ENCODE measurements around the gene CRADD.
A peak's percentile ranks its signal among the peaks of the same experiment; 100 is the strongest.
"Not testable (repeated sequence)": the region's sequence is repeated elsewhere in the genome, so short reads cannot be mapped to it uniquely, and the experiment has no call there.

CRADD gene

DNA sequence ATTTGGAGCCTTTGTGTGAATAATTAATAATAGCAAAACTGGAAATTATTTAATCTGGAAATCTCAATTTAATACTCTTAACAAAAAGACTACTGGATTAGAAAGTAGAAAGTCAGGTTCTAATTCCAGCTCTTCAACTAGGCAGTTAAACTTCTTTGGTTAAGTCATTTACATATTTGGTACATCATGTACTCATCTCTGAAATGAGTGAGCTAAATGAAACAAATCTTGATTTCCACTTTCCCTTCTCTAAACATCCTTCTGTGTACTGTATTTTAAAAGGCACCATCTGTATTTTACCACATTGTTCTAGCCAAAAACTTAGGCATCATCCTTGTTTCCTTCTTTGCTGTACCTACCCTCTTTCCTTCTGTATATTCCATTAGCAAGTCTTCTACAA is 26.9 kb downstream of the CRADD start:
- DNase-seq (ENCODE audit: low read depth, low spot score): no peak
- no peak overlapping the region for H3K27ac ChIP-seq

- DNase-seq (ENCODE audit: low read depth, low spot score): no peak
- no peak overlapping the region for H3K27ac ChIP-seq
Measured at GRCh38 chr12:93704625-93705024, 27.4 kb downstream of the CRADD start.

DNA sequence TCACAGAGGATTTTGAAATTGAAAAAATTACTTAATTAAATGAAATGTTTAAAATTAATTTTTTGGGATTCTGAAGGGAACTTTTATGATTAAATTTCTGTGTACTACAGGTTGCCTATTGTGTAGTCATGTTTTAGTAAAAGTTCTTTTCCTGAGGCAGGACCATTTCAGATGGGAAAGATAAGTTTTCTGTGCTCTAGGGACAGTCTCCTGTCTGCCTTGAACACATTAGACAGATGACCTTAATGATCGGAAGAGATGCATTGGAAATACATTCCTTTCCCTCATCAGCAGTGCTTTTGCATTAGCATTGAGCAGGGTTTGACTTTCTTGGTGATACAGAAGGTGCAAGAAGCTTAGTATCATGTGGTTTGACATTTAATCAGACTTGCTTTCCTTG is 28.1 kb downstream of the CRADD start:
- no peak for DNase-seq (ENCODE audit: low read depth, low spot score)
- H3K27ac ChIP-seq: no peak overlapping the region

DNA sequence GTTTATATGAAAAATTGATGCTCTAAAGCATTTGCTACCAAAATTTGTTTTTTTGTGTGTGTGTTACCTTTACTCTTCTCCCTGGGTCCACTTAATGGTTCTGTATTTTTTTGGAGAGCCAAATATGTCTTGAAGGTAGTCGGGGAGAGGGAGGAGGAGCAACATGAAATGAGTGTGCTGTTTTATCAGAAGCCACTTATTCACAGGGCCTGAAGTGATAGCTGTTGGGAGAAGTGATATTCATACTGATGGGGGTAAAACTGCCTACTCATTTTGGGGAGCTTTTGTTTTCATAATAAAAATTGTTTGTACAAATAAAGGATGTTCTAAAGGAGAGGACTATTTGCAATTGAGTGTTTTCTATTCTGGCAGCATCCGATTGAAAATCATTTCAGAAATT is 29.2 kb downstream of the CRADD start:
- DNase-seq (ENCODE audit: low read depth, low spot score): no peak
- no peak overlapping the region for H3K27ac ChIP-seq

DNA sequence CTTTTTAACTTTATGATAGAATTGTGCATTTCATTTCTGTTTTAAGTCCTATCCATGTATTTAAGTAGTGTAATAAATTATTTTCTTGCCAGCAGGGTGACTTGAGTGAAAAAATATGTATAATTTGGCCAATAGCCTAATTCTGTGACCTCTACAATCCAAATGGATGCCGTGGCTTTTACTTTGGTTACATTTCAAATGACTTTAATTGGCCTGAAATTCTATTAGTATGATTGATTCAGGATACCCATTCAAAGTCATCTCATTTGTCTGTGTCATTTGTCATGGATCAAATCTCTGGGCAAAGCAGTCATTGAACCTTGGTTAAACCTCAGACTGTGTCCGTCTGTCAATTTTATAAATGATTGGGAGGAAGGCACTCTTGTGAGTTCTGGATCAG is 29.6 kb downstream of the CRADD start:
- no peak overlapping the region for H3K27ac ChIP-seq
- no peak for DNase-seq (ENCODE audit: low read depth, low spot score)

DNA sequence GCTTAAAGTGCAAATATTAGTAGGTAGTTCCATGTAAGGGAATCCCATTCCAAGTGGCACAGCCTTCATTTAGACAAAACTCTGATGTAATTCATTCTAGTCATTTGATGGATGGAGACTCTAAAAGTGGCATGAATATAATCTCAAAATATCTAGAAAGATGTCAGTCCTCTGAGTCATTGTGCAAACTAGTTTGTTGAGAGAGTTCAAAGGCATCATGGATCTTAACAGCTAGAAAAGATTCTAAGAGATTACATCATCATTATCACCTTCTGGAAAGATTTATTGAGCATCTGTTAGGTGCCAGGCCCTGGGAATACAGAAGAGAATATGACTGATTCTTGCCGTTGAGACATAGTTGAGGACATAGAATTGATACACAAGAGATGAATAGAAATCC is 30.7 kb downstream of the CRADD start:
- H3K27ac ChIP-seq: no peak overlapping the region
- DNase-seq (ENCODE audit: low read depth, low spot score): peak; percentile 68

DNA sequence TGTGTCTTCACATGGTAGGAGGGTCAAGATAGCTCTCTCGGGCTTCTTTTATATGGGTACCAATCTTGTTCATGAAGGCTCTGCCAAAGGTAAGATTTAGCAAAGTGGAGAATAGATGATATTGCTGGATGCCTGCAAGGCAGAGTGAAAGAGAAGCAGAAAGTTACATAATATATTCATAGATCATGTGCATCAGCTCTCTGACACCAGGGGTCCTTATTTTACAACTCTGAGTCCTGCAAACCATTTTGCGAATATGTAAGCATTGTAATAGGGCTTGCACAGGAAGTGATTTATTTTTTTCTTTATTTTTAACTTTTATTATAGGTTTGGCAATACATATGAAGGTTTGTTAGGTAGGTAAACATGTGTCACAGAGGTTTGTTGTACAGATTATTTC is 31.8 kb downstream of the CRADD start:
- no peak for DNase-seq (ENCODE audit: low read depth, low spot score)
- no peak overlapping the region for H3K27ac ChIP-seq

DNA sequence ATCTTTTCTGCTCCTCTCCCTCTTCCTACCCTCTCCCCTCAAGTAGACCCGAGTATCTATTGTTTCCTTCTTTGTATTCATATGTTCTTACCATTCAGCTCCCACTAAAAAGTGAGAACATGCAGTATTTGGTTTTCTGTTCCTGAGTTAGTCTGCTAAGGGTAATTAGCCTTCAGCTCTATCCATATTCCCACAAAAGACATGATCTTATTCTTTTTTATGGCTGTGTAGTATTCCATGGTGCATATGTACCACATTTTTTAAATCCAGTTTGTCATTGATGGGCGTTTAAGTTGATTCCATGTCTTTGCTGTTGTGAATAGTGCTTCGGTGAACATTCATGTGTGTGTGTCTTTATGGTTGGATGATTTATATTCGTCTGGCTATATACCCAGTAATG is 32.2 kb downstream of the CRADD start:
- no peak for DNase-seq (ENCODE audit: low read depth, low spot score)

DNA sequence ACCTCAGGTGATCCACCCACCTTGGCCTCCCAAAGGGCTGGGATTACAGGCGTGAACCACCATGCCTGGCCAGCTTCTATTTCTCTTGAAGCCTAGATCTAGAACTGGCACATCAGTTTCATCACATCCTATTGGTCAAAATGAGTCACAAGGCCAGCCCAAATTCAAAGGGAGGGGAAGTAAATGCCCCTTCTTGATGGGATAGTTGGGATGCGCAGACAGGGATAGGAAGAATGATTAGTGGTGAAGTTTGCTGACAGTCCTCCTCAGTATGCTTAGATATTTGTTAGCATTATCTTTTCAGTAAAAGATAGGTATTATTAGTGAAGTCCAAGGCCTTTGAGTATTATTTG is 33.4 kb downstream of the CRADD start:
- no peak for DNase-seq (ENCODE audit: low read depth, low spot score)
- H3K27ac ChIP-seq: no peak overlapping the region

More for the DNA sequence above, 32.2 kb downstream of the CRADD start:
- H3K27ac ChIP-seq: no peak overlapping the region

DNA sequence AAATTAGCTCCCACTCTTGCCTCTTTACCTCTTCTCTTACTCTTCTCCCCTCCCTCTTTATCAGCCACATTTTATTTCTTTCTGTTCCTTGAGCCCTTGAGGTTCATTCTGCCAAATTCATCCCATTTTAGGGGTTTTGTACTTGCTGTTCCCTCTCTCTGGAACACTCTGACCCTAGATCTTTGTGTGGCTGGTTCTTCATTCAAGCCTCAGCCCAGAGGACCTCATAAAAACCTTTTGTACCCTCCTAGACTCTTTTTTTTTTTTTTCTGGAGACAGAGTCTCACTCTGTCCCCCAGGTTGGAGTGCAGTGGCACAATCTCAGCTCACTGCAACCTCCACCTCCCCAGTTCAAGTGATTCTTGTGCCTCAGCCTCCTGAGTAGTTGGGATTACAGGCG is 34.3 kb downstream of the CRADD start:
- not testable (repeated sequence) for DNase-seq (ENCODE audit: low read depth, low spot score); H3K27ac ChIP-seq

- H3K27ac ChIP-seq: no peak overlapping the region
- no peak for DNase-seq (ENCODE audit: low read depth, low spot score)
Measured at GRCh38 chr12:93712200-93712599, 35.0 kb downstream of the CRADD start.

DNA sequence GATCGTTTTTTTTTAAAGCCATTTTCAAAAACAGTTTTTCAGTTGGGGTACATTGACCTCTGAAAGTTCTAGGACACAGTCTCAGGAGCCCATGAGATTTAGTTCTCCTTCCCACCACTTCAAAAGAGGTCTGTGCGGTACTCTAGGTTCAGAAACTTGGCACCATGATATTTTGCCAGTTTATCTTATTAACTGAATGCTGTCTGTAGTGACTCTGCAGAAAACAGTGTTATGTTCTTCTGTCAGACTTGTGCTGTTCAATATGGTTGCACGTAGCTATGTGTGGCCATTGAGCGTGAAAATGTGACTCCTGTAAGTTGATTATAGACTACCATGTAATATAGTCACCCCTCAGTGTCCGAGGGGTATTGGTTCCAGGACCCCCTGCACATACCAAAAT is 35.9 kb downstream of the CRADD start:
- no peak for DNase-seq (ENCODE audit: low read depth, low spot score)

GRCh38 chr12:93713800-93714199 is 36.6 kb downstream of the CRADD start:
- DNase-seq (ENCODE audit: low read depth, low spot score): no peak
- H3K27ac ChIP-seq: no peak overlapping the region

More for the DNA sequence above, 35.9 kb downstream of the CRADD start:
- no peak overlapping the region for H3K27ac ChIP-seq

DNA sequence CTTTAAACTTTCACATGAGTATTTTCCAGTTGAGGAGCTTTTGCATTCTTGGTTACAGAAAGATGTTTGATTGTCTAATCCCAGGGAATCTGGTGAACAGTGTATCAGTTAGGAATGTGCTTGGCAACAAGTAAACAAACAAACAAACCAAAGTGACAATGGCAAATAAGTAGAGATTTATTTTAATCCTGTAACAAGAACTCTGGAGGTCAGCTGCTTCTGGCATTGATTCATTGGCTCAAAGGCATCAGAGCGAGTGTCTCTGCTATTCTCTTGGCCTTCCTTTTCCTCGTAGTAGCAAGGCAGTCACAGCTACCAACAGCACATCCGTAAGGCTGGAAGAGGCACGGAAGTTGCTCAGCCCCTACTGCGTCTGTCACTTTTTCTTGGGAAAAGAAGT is 37.2 kb downstream of the CRADD start:
- H3K27ac ChIP-seq: no peak overlapping the region
- no peak for DNase-seq (ENCODE audit: low read depth, low spot score)

DNA sequence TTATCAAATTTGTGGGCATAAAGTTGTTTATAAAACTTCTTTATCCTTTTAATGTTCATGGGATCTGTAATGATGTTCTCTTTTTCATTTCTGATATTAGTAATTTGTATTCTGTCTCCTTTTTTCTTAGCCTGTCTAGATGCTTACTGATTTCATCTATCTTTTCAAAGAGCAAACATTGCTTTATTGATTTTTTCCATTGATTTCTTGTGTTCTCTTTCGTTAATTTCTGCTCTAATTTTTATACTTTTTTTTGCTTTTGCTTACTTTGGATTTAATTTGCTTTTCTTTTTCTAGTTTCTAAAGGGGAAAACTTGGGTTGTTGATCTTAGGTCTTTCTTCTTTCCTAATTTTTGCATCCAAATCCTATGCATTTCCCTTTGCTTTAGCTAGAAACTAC is 42.5 kb downstream of the CRADD start:
- no peak overlapping the region for H3K27ac ChIP-seq
- DNase-seq (ENCODE audit: low read depth, low spot score): no peak

DNA sequence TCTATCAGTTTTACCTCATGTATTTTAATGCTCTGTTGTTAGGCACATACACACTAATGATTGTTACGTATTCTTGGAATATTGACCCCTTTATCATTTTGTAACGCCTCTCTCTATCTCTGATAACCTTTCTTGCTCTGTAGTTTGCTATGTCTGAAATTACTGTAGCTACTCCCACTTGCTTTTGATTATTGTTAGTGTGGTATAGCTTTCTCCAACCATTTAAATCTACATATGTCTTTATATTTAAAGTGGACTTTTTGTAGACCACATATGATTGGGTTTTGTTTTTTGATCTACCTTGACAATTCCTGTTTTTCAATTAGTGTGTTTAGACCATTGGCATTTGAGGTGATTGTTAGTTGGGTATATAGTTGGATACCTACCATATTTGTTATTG is 43.4 kb downstream of the CRADD start:
- no peak overlapping the region for H3K27ac ChIP-seq
- DNase-seq (ENCODE audit: low read depth, low spot score): no peak

DNA sequence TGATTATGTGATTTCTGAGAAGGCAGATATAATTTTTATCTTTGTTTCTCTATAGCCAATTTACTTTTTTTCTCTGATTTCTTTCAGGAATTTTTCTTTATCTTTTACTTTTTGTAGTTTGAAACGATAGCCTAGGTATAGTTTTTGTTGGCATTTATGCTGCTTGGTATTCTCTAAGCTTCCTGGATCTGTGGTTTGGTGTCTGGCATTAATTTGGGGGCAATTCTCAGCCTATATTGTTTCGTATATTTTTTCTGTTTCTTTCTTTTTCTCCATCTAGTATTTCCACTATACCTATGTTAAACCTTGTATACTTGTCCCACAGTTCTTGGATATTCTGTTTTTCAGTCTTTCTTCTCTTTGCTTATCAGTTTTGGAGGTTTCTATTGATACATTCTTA is 45.0 kb downstream of the CRADD start:
- no peak for DNase-seq (ENCODE audit: low read depth, low spot score)
- no peak overlapping the region for H3K27ac ChIP-seq

- no peak for DNase-seq (ENCODE audit: low read depth, low spot score)
- H3K27ac ChIP-seq: no peak overlapping the region
Measured at GRCh38 chr12:93722835-93723567, 45.8 kb downstream of the CRADD start.

GRCh38 chr12:93723568-93723930 is 46.4 kb downstream of the CRADD start:
- H3K27ac ChIP-seq: no peak overlapping the region
- DNase-seq (ENCODE audit: low read depth, low spot score): no peak

- no peak overlapping the region for H3K27ac ChIP-seq
- no peak for DNase-seq (ENCODE audit: low read depth, low spot score)
Measured at GRCh38 chr12:93725531-93725930, 48.4 kb downstream of the CRADD start.

GRCh38 chr12:93727195-93727811 is 50.1 kb downstream of the CRADD start:
- no peak for DNase-seq (ENCODE audit: low read depth, low spot score)
- no peak overlapping the region for H3K27ac ChIP-seq

- no peak for DNase-seq (ENCODE audit: low read depth, low spot score)
- H3K27ac ChIP-seq: no peak overlapping the region
Measured at GRCh38 chr12:93727911-93728310, 50.7 kb downstream of the CRADD start.
